HG03159 (cell line): Measurements from ENCODE around the gene FAM53B.
"Not testable (repeated sequence)": the region's sequence is repeated elsewhere in the genome, so short reads cannot be mapped to it uniquely, and the experiment has no call there.

ENCODE experiments used
- ATAC-seq: cut with Tn5 transposase; IDR thresholded peaks from one replicate; pipeline ENCODE4 v1.9.1; 2021; ENCODE audit warnings: mild to moderate bottlenecking, moderate library complexity; ENCODE audit not compliant: unreplicated experiment

FAM53B gene

DNA sequence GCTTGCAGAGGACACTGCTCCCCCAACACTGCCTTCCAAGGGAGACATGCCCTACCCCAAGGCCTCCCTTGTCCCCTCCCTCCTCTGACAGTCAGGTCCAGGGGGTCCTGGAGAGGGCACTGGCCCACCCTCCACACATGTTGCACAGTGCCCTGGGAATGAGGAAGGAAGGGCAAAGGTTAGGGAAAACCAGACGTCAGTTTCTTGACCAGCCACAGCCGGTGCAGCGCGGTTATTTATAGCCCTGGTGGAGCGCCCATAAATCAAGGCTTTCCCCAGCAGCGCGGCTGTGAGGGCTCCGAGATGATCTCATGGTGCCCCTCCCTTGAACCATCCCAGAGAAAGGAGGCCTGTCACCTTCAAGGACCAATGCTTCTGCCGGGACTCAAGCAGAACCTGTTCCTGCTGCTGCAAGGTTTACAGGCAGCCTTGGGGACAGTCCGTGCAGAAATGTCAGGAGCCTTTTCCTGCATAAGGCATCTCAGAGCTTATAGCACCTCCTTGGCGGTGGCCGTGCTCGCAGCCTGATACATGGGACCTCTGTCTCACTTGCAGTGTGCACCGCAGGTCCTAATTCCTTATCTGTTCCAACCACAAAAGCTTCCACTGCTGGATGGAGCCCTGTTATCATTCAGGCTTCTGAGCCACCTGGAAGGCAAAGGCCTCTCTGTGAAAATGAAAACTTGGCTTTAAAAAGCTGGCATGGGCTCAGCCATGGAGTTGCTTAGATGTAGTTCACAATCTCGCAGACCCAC lies 155.3 kb downstream of the FAM53B start:
- no peak for ATAC-seq

DNA sequence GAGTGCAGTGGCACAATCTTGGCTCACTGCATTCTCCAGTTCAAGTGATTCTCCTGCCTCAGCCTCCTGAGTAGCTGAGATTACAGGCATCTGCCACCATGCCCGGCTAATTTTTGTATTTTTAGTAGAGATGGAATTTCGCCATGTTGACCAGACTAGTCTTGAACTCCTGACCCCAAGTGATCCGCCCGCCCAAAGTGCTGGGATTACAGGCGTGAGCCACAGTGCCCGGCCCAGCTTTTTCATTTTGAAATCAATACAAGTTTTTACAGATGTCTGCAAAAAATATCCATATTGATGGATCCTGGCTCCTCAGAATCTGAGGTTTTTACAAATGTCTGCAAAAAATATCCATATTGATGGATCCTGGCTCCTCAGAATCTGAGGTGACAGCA lies 155.8 kb downstream of the FAM53B start:
- not testable (repeated sequence) for ATAC-seq

DNA sequence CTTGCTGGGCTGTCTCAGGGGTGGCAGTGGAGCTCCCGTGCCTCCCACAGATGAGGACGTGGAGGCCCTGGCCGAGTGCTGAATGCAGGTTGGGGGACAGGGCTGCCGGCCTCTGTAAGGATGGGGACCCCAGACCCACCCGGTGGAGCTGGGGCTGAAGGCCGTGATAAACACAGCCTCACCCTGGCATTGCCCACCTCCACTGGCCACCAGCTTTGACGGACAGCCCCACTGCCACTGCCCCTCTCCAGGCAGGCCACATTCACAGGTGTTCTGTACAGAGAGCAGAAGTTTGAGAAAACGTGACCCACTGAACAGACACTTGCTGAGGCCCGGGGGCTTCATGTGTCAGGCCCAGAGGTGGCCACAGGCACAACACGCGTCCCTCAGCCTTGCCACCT lies 156.4 kb downstream of the FAM53B start:
- no peak for ATAC-seq

DNA sequence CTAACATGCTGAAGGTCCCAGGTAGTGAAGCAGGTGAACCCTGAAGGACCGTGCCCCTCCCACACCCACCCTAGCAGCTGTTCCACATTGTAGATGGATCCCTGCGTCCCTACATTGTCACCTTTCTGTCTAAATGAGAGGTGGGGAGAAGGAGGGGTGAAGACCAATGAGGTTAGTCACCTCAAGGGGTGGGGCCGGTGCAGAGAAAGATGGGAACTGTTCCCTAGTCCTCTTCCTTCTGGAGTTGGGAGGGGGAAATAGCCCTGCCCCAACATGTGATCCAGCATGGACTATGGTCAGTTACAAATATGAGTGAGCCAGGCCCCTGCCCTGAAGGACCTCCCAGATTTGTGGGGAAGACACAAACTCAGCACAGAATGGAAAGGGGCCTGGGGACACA lies 158.0 kb downstream of the FAM53B start:
- no peak for ATAC-seq

DNA sequence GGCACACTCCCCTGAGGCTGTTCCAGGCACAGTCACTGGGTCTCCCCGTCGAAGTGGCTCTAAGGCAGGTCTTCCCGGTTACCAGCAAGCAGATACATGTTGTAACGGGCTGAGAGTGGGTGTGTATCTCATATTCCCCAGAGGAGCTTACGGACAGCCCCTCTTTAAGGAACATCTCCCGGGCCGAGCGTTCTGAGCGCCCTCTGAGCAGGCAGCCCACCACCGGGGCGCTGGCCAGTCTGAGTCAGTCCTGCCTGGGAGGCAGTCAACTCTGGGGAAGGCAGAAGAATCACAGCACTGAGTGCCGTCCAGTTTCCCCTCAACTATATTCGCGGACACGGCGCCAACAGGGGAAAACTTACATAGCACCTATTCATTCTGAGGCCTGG lies 165.2 kb downstream of the FAM53B start:
- ATAC-seq = no peak

DNA sequence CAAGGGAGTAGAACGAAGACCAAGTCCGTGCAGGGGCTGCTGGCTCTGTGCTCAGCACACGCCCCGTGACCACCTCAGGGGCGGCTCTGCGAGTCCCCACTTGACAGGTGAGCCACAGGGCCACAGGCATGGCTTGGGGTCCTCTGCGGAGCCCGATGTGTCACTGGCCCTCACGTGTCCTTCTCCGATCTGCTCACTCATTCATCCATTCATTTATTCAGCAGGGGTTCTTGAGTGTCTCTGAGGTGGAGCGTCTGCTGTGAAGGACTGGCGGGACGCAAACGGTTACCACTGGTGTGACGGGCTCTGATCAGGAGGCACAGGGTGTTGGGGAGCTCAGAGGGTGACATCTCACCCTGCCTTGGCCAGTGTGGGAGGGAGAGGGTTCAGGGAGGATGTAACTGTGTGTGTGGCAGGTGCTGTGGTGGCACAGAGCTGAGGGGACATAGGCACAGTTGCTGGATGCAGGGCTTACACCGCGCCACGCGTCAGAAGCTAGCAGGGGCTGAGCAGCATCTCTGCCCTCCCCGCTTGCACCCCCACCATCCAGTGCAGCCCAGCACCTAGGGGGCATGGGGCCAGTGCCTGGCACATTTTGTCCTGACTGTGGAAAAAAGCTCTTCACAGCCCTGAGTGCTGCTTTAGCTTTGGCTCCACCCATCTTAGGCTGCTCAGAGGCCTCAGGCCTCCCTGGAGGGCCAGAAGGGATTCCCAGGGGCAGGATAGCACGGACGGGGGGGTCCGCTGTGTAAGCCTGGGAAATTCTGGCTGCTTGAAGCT lies 165.8 kb downstream of the FAM53B start:
- ATAC-seq = no peak

DNA sequence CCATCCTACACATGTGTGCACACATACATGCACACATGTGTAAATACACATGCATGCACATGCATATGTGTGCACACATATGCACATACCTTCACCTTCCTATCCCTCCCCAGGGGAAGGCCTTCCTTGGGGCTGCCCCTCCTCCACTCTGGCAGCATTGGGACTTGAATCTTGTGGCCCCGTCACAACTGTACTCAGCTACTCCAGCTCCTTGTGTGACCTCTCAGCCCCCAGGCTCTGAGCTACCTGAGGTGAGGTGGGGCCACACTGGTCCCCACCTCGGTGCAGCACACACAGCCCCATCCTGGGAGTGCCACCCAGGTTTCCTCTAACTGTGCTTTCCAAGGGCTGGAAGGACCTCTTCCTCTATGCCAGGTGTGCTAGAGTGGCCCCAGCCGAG lies 166.5 kb downstream of the FAM53B start:
- ATAC-seq = no peak

DNA sequence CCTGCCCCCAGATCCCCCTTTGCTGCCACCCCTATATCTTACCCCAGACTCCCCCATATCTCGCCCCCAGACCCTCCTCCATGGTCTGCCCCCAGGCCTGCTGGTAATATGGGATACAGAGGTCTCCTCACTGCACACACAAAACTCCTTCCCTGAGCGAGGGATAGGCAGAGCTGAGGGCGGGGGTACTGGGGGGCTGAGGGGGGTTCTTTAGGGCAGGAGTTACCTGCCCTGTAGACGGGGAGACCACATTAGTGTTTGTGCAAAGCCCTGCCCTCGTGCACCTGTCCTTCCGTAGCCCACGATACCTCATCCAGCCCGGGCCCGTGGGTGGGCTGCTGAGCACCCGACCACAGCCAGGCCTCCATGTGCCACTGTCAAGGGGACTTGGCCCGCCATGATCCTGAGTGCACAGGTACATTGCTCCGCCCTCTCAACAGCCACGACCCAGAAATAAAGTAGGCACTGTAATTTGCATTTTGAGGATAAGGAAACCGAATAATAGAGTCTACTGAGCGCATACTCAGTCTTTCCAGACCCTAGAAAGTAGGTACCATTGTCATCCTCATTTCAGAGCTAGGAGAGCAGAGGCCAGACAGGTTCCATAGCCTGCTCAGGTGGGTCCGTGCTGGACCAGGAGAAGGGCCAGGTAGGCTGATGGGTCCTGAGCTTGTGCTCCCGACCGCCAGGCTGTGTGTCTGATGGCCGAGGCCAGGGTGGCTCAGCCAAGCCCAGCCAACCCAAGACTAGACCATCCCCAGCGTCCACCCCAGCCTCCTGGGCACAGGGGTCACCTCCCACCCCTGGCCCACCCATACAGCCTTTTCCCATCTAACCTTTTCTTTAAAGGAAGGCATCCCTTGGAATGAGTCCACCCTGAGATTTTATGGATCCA lies 167.4 kb downstream of the FAM53B start:
- ATAC-seq = no peak

DNA sequence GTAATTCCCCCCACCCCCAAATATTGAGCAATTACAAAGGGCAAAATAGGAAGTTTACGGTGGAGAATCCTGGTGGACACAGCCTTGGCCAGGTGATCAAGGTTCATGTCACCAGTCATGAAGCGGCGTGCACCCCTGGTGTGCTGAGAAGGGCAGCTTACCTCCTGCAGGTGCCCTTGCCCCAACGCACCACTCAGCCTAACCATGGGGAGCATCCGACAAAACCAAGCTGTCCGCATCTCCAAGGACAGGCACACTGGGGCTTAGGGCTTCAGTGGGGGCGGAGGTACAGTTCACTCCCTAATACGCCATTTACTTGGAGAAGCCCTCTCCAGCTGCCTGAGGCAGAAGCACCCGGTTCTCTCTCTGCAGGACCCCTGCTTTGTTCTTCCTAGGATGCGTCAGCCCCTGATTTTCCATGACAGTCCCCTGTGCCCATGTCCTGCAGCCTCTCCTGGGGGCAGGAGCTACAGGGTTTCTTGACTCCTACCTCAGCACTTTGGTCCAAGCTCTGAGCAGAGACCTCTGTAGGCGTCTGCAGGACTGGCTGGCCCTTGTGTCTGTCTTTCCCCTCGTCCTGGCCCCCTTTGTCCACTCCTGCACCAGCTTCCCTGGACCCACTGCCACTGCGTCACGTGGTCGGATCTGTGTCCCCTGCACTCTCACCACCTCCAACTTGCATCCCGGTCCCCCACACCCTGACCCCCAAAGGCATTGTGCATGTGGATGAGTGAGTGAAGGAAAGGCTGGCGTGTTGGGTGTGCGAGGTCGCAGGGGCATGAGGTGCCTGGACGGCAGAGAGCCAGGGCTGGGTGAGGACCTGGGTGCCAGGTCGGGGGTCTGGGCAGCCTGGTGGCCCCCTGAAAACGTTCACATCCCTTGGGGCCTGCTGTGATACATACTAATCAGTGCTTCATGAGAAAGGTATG lies 168.8 kb downstream of the FAM53B start:
- ATAC-seq = no peak

DNA sequence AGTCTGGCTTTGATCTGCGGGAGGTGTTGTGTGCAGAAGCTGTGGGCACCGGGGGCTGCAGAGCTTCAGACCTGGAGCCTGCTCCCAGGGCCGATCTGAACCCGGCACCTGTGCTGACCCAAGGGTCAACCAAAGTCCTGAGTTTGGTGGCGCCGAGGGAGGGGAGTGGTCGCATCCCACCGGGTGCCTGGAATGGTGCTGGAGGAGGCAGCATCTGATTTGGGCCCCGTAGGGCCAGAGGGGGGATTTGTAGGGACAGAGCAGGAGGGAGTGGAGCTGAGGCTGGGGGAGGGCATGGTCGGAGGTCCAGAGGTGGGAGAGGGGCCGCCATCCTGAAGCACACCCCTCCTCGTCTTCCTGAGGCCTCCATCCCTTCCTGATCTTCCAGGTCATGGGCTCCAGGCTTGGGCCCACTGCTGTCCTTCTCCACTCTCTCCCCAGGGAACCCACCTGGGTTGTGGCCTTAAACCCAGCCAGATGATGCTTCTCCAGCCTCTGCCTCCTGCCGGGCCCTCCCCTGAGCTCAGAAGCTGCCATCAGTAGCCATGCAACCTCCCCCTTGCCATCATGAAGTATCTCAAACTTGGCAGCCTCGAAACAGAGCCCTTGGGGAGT lies 169.6 kb downstream of the FAM53B start:
- no peak for ATAC-seq

DNA sequence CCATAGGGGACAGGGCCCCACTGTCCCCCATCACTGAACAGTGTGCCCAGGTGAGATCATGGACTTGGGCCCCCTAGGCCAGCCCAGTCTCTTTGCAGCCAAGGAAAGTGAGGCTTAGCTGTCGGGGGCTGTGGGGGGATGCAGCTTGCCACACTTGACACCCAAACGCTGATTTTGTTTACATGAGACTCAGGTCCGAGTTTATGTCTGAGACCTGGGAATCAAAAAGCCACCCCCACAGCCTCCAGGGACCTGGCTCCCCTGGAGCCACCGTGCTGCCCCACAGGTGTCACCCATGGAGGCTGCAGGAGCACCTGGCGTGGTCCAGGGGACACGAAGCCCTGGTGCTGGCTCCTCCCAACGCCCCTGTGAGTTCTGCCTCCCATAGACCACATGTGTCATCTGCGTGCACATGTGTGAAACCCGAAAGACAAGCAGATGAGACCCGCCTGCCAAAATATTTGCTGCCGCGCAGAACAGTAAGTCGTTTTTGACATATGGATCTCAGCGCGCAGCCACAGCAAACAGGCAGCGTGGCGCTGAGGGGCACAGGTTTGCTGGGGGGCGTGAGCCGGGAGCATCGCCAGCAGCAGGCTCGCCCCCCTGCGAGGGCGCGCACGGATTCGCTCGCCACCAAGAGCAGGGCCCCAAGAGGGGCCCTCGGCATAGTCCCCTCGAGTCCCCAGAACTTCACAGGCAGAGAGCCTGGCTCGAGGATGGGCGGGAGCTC lies 170.3 kb downstream of the FAM53B start:
- ATAC-seq = no peak

DNA sequence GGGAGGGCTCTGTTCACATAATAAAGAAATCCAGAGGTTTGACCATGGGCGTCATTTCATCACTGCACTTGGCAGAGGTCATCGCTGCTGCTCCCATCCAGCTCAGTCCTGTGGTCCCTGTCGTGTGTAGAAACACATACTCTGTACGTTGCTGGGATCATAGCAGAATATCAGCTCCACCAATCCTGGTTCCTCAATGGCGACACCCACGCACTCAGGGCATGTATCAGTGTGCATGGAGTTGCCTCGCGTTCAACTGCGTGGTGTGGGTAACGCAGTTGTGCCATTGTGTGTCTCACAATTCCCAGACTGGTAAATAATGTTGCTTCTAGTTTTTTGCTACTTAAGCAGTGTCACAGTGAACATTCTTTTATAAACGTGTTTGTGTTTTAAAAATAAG lies 171.4 kb downstream of the FAM53B start:
- no peak for ATAC-seq

DNA sequence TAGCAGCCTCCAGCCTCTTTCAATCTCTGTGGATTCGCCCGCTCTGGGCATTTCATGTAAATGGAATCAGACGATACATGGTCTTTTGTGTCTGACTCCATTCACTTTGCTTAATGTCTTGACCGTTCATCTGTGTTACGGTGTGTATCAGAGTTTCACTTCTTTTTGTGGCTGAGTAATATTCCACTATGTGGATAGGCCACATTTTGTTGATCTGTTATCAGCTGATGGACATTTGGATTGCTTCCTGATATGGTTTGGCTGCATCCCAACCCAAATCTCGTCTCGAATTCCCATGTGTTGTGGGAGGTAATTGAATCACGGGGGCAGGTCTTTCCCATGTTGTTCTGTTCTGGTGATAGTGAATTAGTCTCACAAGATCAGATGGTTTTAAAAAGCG lies 173.5 kb downstream of the FAM53B start:
- ATAC-seq = no peak

DNA sequence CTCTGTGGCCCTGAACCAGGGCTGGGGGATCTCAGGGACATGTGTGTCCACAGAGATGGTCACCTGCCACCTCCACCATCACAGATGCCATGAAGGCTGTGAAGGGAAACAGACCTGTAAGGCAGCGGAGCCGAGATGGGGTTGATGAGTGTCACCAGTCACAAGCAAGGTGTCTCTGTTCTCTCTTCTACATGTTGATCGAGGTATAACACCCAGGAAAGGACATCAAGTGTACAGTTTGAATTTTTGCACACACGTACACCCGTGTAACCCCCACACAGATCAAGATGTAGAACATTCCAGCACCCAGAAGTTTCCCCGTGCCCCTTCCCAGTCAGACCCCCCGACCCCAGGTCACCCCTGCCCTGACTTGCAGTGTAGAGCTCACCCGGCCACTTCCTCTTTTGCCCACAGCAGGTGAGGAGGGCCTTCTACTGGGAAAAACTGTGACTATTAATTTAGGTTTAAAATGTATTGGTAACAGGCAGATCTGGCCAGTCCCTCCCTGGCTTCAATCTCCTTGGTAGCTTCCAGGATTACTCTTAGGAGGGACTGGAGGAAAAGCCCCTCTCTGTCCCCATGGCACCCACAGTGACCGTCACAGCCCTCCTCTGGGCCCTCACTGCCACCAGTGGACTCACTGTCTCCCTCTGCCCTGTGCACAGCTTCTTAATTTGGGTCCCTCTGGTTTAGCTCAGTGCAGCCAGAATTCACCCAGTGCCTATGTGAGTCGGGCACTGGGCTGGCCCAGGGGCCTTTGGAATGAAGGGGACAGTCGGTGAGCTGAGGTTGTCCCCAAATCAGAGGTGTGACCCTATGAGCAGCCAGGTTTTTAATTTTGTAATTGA lies 174.3 kb downstream of the FAM53B start:
- no peak for ATAC-seq
